Endothelial cell of umbilical vein (primary cell): ENCODE results near the gene TMEM62. TPM values are rescaled to one million over a fixed set of nuclear protein-coding genes. Genes with fewer than 3 reads are reported as not detected.

Source experiments
- BruUV-seq: library from RNA; stranded (reverse); fragments of 400-500 nt; replicated peaks from 2 replicates; lab custom pipeline; 2021; lab: Mats Ljungman, UMichigan
- CTCF ChIA-PET: fragments of 300-600, 350-600 bp; sonication (Branson Sonifier 250); formaldehyde crosslinking; loops from one replicate; lab custom pipeline; 2021; ENCODE audit warnings: antibody characterized with exemption, inconsistent platforms; lab: Charles Lee
- POLR2A ChIA-PET: fragments of 300-600, 350-600 bp; sonication (Branson Sonifier 250); formaldehyde crosslinking; loops from one replicate; lab custom pipeline; 2021; ENCODE audit warnings: antibody characterized with exemption, inconsistent platforms; lab: Charles Lee
- DNase-seq: peaks from one replicate; pipeline ENCODE4 v3.0.0-alpha.2; 2011; ENCODE audit warnings: low read depth, low spot score
- FAIRE-seq: peaks from 2 replicates; lab custom pipeline; 2011; peaks lifted over from hg19 to GRCh38; lab: Jason Lieb, UNC
- H2AFZ ChIP-seq: 2 replicates; pipeline ENCODE4 v1.6.0; 2012; ENCODE audit warnings: low read depth, low read length, control low read depth, inconsistent platforms
- H3K27ac ChIP-seq: 2 replicates; pipeline ENCODE4 v1.5.1; 2011; ENCODE audit warnings: low read depth, mild to moderate bottlenecking, control low read depth, low read length, moderate library complexity; ENCODE audit not compliant: insufficient read depth
- H3K27me3 ChIP-seq, 2 experiments: 2 replicates each; pipeline versions ENCODE4 v1.6.0 to v1.6.1; 2011; ENCODE audit warnings: low read length in 2 of 2, mixed read lengths in 1 of 2; ENCODE audit not compliant: control insufficient read depth in 2 of 2, insufficient read depth in 2 of 2
- H3K36me3 ChIP-seq, 2 experiments: 2 replicates in 1 of 2; 3 replicates in 1 of 2; pipeline ENCODE4 v1.5.1; 2011; ENCODE audit warnings: low read length in 2 of 2, mild to moderate bottlenecking in 1 of 2, moderate library complexity in 1 of 2; ENCODE audit not compliant: control insufficient read depth in 2 of 2, insufficient read depth in 2 of 2; ENCODE audit errors: extremely low read depth in 1 of 2
- H3K4me1 ChIP-seq: 3 replicates; pipeline ENCODE4 v1.5.1; 2011; ENCODE audit warnings: mild to moderate bottlenecking, low read length; ENCODE audit not compliant: control insufficient read depth, insufficient read depth; ENCODE audit errors: extremely low read depth
- H3K4me2 ChIP-seq: 2 replicates; pipeline ENCODE4 v1.6.1; 2011; ENCODE audit warnings: low read length, control low read depth, mixed read lengths; ENCODE audit not compliant: insufficient read depth
- H3K4me3 ChIP-seq, 3 experiments: fragments of 200-600 bp in 1 of 3; sonication (generic), shearing (Covaris generic) in 1 of 3; replicated peaks in 1 of 3; 2 replicates each; pipeline ENCODE4 v1.5.1; 2011 to 2016; ENCODE audit warnings: control low read depth in 3 of 3, low read length in 3 of 3, mild to moderate bottlenecking in 2 of 3, inconsistent platforms in 1 of 3, low read depth in 1 of 3, moderate library complexity in 1 of 3; ENCODE audit not compliant: insufficient read depth in 1 of 3
- H3K79me2 ChIP-seq: 2 replicates; pipeline ENCODE4 v1.6.0; 2012; ENCODE audit warnings: low read length, inconsistent platforms; ENCODE audit not compliant: control insufficient read depth, insufficient read depth
- H3K9ac ChIP-seq: replicated peaks from 2 replicates; pipeline ENCODE3; 2011; ENCODE audit warnings: low read length, control low read depth; ENCODE audit not compliant: insufficient read depth; ENCODE audit errors: extremely low read depth
- H3K9me1 ChIP-seq: replicated peaks from 3 replicates; pipeline ENCODE4 v1.6.0; 2011; ENCODE audit warnings: mild to moderate bottlenecking, low read length; ENCODE audit not compliant: control insufficient read depth, insufficient read depth; ENCODE audit errors: extremely low read depth
- H3K9me3 ChIP-seq: replicated peaks from 2 replicates; pipeline ENCODE4 v1.5.1; 2012; ENCODE audit warnings: low read length, inconsistent platforms; ENCODE audit not compliant: control insufficient read depth, insufficient read depth
- H4K20me1 ChIP-seq: replicated peaks from 2 replicates; pipeline ENCODE3; 2011; ENCODE audit warnings: mild to moderate bottlenecking, low read length; ENCODE audit not compliant: control insufficient read depth, insufficient read depth; ENCODE audit errors: extremely low read depth
- EZH2 ChIP-seq: IDR thresholded peaks from 2 replicates; pipeline ENCODE4 v1.6.1; 2012; ENCODE audit warnings: borderline replicate concordance, low read depth, mild to moderate bottlenecking, moderate library complexity, low read length, inconsistent platforms; ENCODE audit not compliant: severe bottlenecking
- FOS ChIP-seq: IDR thresholded peaks from 2 replicates; pipeline ENCODE4 v1.6.1; 2011; ENCODE audit warnings: mild to moderate bottlenecking, low read length, moderate library complexity, borderline replicate concordance; ENCODE audit not compliant: insufficient read depth
- GATA2 ChIP-seq: IDR thresholded peaks from 2 replicates; pipeline ENCODE4 v1.7.0; 2011; ENCODE audit warnings: low read depth, mild to moderate bottlenecking, moderate library complexity, mixed read lengths, low read length; ENCODE audit not compliant: insufficient read length, insufficient read depth
- JUN ChIP-seq: IDR thresholded peaks from 2 replicates; pipeline ENCODE4 v1.6.1; 2011; ENCODE audit warnings: borderline replicate concordance, low read depth; ENCODE audit not compliant: insufficient read length, insufficient read depth
- MYC ChIP-seq: IDR thresholded peaks from one replicate; pipeline ENCODE4 v1.6.1; 2011; ENCODE audit warnings: mild to moderate bottlenecking, low read depth, low read length
- POLR2A ChIP-seq: IDR thresholded peaks from 2 replicates; pipeline ENCODE4 v1.6.1; 2012; ENCODE audit warnings: low read depth, mild to moderate bottlenecking, control low read depth, low read length
- POLR2AphosphoS5 ChIP-seq: IDR thresholded peaks from 2 replicates; pipeline ENCODE4 v1.6.1; 2012; ENCODE audit warnings: low read depth, mild to moderate bottlenecking, control low read depth, low read length, moderate library complexity; ENCODE audit not compliant: insufficient read depth
- dilution Hi-C: fragments of 300-500 bp; cut with MboI; formaldehyde crosslinking; loops from one replicate; pipeline ENCODE4 v1.15.0; 2019; ENCODE audit warnings: low sequenced_read_pairs; ENCODE audit not compliant: extremely low pct_ligation_motif_present
- intact Hi-C: fragments of 100-400 bp; cut with micrococcal nuclease; formaldehyde crosslinking; loops from one replicate; pipeline ENCODE4 v1.10.0; 2022
- polyA plus RNA-seq, 4 experiments: library from polyadenylated mRNA; depleted of rRNA in 3 of 4; stranded (reverse) in 3 of 4; unstranded in 1 of 4; fragments of >200 nt; gene quantifications; 2 replicates each; pipeline versions ENCODE4 v1.2.1 to v1.2.3, GENCODE V29; 2011 to 2012; ENCODE audit warnings: missing spikeins in 1 of 4
- total RNA-seq: library from RNA; stranded (reverse); gene quantifications from 2 replicates; pipeline ENCODE4 v1.2.3, GENCODE V29; 2021
- TF ChIP-seq, protein P1 (sequence below): IDR thresholded peaks from 2 replicates; pipeline ENCODE4 v1.6.1; 2011; ENCODE audit not compliant: insufficient read depth, insufficient read length
- TF ChIP-seq, protein P2 (sequence below), 2 donors: IDR thresholded peaks; 1 replicate in 1 of 2; 2 replicates in 1 of 2; pipeline ENCODE4 v1.5.1; 2011; ENCODE audit warnings: low read length in 2 of 2, mild to moderate bottlenecking in 2 of 2, moderate library complexity in 2 of 2, control low read depth in 1 of 2, inconsistent platforms in 1 of 2, low read depth in 1 of 2; ENCODE audit not compliant: insufficient read depth in 1 of 2; ENCODE audit errors: extremely low read depth in 1 of 2

The TMEM62 gene
- total and polyA plus RNA-seq, 2 donors (not counting 3 experiments of a cell fraction or from before 2014, with no cell fraction given), result 10.4 to 22.2 TPM

DNA sequence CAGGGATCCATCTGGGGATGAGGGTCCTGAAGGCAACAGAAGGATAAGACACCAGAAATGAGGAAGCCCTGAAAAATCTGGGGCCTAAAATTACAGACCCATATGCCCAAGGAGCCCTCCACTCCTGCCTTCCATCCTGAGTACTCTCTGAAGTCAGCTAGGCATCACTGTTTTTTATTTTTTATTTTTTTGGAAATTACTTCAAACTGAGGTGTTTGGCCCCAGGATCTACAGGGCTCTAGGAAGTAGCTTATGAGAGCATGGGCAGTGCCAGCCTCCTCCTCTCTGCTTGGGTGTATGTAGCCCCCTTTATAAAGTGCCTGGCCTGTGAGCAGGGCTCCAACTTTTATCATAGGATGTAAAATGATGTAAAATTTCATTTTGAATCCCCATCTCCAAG is 79.6 kb downstream of the TMEM62 start:
- Histone ChIP-seq H3K79me2 (no peaks in the 10 kb centered on the region), H3K4me2 (no peak overlapping the region), H4K20me1 (no peaks in the 10 kb centered on the region), H3K9ac (no peak overlapping the region), H3K27me3 (peaks cover 3 to 12% of the 10 kb centered on the region in 2 experiments), H3K9me1 (no peaks in the 10 kb centered on the region), H3K4me1 (no peaks in the 10 kb centered on the region), H3K27ac (no peak overlapping the region), H3K4me3 (no peak overlapping the region), H3K9me3 (no peaks in the 10 kb centered on the region), H2AFZ (no peak overlapping the region), H3K36me3 (no peaks in the 10 kb centered on the region)
- FAIRE-seq (no peak), DNase-seq (no peak)
- intact Hi-C loops, result no loop called here
- BruUV-seq, result no TSS peak
- ChIA-PET POLR2A (no interaction called here), CTCF (interaction anchor here (0.9 to 3.8 kb wide), 3 partner anchors 9 to 73 kb away, joined by 3 to 27 read pairs (median 26); no protein-coding TSS in a partner anchor)
- no peak for TF ChIP-seq MYC
- no peak for TF ChIP-seq POLR2A
- no peak for TF ChIP-seq FOS
- no peak for TF ChIP-seq JUN
- no peak for TF ChIP-seq GATA2
- TF ChIP-seq, protein P1, sequence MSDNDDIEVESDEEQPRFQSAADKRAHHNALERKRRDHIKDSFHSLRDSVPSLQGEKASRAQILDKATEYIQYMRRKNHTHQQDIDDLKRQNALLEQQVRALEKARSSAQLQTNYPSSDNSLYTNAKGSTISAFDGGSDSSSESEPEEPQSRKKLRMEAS, result no peak
- TF ChIP-seq EZH2, result no peak
- TF ChIP-seq POLR2AphosphoS5, result no peak
- TF ChIP-seq, protein P2, sequence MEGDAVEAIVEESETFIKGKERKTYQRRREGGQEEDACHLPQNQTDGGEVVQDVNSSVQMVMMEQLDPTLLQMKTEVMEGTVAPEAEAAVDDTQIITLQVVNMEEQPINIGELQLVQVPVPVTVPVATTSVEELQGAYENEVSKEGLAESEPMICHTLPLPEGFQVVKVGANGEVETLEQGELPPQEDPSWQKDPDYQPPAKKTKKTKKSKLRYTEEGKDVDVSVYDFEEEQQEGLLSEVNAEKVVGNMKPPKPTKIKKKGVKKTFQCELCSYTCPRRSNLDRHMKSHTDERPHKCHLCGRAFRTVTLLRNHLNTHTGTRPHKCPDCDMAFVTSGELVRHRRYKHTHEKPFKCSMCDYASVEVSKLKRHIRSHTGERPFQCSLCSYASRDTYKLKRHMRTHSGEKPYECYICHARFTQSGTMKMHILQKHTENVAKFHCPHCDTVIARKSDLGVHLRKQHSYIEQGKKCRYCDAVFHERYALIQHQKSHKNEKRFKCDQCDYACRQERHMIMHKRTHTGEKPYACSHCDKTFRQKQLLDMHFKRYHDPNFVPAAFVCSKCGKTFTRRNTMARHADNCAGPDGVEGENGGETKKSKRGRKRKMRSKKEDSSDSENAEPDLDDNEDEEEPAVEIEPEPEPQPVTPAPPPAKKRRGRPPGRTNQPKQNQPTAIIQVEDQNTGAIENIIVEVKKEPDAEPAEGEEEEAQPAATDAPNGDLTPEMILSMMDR (IDR thresholded peaks at IDR 0.05; ENCODE audit: extremely low read depth in 1 of 2, insufficient read depth in 1 of 2, low read depth in 1 of 2, low read length in 2 of 2), result no peak
- dilution Hi-C loops, result no loop called here
